Right hindlimb (tissue), 1 donor: ENCODE data around the gene EPRS1.
"Not testable (repeated sequence)": the region's sequence is repeated elsewhere in the genome, so short reads cannot be mapped to it uniquely, and the experiment has no call there.

Experiments used
- DNase-seq: peaks from one replicate; pipeline ENCODE4 v3.0.0-alpha.2; 2018

Gene EPRS1

GRCh38 chr1:220046052-220046930 lies at the start of gene EPRS1:
TSS of gene EPRS1 (minus strand) at chr1:220046505. CDS start at chr1:220046388, 117 bp downstream.
- DNase-seq = peak; percentile 97

DNA sequence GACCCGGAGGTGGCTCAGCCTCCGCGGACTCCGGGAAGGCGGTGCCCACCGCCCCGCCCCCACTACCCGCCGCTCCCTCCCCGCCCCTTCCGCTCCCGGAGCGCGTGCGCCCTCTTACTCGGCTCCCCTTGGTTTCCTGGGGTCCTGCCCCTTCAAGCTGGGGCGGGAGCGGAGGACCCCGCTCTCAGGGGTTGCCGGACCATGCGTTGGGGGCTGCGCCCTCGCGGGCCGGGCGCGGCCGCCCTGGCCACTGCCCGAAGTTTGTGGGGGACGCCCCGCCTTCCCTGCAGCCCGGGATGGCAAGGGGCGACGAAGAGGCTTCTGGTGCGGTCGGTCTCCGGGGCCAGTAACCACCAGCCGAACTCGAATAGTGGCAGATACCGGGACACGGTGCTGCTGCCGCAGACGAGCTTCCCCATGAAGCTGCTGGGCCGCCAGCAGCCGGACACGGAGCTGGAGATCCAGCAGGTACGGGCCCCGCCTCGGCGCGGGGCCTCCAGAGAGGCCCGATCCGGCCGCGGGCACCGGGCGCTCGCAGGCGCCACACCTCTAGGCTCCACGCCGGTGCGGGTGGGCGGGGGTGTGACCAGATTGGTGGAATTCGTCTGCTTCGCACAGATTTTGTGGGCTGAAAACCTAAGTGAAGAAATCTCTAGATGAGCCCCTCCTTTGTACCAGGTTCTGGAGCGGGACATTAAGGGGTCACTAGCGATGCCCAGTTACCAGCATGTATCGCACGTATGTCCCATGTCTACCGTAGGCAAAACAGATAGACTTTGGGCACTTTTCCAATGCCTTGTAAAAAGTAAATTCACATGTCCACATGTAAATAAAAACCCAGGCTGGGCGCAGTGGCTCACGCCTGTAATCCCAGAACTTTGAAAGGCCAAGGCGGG lies 48.0 kb upstream of the EPRS1 start, which contains the start of gene IARS2:
Gene IARS2, plus strand, starts transcription at position 117 of the 896 bp plus-strand sequence. Its CDS starts 85 bp downstream, at position 202.
- DNase-seq = peak; percentile 93

DNA sequence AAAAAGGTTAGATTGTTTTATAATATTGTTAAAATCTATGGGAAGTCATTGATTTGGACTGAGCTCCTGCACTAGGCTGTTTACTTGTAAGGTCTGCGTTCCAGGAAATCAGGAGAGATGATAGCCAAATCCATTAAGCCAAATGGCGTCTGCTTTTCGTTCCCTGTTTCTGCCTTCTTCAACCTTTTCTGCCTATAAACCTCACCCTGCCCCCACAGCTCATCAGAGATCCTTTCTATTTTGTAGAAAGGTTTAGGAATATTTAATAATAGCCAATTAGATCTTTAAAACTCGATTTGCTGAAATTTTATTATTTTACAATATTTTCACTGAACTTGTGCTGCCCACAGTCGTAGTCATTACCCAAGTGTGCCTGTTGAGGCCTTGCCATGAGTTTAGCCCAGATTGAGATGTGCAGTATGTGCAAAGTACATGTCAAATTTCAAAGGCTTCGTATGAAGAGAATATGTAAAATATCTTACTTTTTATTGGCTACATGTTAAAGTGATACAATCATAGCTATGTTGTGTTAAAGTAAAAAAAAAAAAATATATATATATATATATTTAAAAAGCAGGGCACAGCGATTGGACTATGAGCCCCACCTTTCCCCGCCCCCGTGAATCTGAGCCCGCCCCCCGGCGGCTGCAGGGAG lies 47.2 kb upstream of the EPRS1 start:
- no peak for DNase-seq

- no peak for DNase-seq
Observed at GRCh38 chr1:220092694-220093093, 46.4 kb upstream of the EPRS1 start.

DNA sequence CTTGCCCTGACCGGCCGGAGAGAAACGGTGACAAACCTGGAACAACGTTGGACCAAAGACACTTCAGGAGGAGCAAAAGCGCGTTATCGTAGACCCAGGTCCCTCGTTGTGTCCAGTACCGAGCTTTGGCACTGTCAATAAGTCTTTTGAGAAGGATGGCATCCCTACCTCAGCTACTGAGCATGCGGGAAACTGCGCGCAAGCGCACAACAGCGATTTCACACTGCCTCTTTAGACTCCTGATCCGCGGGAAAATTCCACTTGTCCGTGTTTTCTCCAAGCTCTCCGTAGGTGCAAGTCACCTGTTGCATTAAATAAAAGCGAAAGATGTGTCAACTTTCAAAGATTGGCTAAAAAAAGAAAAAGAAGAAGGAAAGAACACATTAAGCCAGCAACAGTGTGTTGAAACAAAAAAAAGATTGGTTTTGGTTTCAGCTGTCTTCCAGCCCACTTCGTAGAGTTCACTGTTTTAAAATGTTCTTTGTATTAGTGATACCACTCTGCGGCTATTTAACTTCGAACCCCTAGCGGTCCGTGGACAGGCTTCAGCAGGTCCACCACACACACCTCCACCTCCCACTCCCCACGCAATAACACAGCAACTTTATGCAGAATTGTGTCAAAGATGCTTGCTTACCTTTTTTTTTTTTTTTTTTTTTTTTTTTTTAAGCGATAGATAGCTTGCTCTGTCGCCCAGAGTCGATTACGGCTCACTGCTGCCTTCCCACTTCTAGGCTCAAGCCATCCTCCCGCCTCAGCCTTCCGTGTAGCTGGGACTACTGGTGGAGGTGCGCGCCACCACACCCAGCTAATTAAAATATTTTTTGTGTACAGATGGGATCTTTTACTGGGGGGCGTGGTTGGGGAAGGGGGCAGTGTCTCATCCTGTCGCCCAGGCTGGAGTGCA lies 43.6 kb upstream of the EPRS1 start, which contains the start of gene BPNT1:
Gene BPNT1, minus strand, starts transcription at position 139 of the 907 bp plus-strand sequence. CDS start 9,942 bp downstream, outside the sequence.
- peak; percentile 93 for DNase-seq

- not testable (repeated sequence) for DNase-seq
Observed at GRCh38 chr1:220086261-220086686, 40.0 kb upstream of the EPRS1 start.

GRCh38 chr1:220084460-220084859 lies 38.2 kb upstream of the EPRS1 start:
- DNase-seq = no peak

DNA sequence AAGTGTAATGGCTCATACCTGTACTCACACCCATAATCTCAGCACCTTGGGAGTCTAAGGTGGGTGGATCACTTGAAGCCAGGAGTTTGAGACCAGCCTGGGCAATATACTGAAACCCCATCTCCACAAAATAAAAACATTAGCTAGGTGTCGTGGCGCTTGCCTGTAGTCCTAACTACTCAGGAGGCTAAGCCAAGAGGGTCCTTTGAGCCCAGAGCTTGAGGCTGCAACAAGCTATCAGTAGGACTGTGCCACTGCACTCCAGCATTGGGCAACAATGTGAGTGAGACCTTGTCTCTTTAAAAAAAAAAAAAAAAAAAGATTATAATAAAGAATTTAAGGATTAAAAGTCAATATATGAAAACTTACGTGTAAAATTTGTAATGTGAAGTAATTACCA lies 31.6 kb upstream of the EPRS1 start:
- no peak for DNase-seq

DNA sequence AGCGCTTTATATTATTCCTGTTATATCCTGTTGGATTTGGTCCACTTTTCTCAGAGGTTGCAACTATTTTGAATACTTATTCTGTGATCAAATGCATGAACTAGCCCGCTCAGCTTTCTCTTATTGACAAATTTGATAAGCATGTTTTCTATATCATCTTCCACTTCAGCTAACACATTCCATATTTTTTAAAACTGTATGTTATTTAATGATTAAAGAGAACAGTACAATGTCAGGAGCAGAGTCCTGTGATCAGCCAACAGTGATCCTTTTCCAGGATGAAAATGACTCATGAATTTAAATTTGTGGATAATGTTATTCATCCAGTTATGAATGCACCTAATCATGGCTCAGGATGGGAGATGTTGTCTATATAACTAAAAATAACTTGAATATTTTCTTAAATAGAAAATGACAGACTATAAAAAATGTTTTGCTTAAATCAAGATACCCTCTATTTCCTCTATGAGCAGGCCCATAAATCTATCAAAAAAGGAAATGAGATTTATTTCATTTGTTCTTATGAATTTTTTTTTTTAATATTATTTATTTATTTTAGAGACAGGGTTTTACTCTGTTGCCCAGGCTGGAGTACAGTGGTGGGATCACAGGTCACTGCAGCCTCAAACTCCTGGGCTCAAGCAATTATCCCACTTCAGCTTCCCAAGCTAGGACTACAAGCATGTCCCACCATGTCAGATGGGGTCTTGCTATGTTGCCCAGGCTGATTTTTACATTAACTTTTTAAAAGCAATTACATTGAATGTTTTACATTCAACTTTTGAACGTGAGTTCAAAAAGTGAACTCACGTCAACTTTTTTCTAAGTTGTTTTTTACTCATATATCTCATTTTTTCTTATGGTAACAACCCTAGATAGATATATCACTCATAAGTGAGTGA lies 30.8 kb upstream of the EPRS1 start:
- no peak for DNase-seq

DNA sequence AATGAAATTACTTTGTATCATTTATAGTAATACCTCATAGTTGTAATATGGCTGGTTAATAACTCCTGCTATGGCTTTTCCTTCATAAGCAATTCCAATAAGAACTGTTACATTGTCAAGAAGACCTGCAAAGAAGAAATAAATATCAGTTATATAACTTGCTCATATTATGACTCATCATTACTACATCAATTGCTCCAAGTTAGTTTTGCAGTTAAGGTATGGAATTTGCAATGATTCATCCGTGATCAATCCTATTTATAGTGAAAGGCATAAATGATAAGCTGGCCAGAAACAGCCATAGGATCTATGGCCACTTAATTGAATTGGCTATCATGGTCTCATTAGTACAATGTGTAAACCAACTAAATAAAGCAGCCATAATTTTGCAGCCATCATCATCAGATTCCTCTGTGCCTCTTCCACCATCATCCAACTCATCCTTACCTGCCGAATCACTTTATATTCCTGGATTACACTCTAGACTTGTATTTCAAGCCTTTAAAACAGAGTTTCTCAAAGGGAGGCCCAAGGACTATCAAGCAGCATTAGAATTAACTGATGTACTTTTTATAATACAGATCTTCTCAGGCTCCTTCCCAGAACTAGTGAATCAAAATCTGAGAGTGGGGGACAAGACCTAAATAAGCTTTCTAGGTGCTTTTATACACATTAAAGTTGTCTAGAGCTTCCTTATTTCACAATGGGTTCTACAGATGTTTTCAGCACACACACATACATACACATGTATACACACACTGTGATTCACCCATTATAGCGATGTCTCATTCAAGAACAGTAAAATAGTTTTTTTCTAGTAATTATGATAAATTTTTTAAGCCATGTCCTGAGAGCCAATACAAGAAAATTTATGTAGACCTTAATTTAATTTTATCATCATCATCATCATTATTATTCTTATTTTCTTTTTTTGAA lies 21.2 kb upstream of the EPRS1 start:
- no peak for DNase-seq

- DNase-seq = no peak
Observed at GRCh38 chr1:220062629-220063028, 16.3 kb upstream of the EPRS1 start.

DNA sequence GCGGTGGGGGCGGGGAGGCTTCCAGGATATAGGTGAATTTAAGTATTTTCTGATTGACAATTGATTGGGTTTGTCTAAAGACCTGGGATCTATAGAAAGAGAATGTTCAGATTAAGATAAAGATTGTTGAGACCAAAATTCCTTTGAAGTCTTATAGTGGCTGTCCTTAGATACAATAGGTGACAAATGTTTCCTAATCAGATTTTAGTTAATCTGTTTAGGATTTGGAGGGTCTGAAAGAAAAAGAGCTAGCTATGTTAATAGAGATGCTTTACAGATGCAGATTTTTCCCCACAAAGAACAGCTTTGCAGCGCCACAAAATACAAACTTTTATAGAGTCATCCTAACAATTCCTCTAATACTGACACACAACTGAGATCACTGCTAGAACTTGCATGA lies 14.6 kb upstream of the EPRS1 start:
- DNase-seq = no peak

- no peak for DNase-seq
Observed at GRCh38 chr1:220056374-220056773, 10.1 kb upstream of the EPRS1 start.

- no peak for DNase-seq
Observed at GRCh38 chr1:220045356-220046051, 801 bp downstream of the EPRS1 start.

- no peak for DNase-seq
Observed at GRCh38 chr1:220044678-220045355, 1.5 kb downstream of the EPRS1 start.

- no peak for DNase-seq
Observed at GRCh38 chr1:220043646-220044045, 2.7 kb downstream of the EPRS1 start.

GRCh38 chr1:220040028-220040596 lies 6.2 kb downstream of the EPRS1 start:
- no peak for DNase-seq

DNA sequence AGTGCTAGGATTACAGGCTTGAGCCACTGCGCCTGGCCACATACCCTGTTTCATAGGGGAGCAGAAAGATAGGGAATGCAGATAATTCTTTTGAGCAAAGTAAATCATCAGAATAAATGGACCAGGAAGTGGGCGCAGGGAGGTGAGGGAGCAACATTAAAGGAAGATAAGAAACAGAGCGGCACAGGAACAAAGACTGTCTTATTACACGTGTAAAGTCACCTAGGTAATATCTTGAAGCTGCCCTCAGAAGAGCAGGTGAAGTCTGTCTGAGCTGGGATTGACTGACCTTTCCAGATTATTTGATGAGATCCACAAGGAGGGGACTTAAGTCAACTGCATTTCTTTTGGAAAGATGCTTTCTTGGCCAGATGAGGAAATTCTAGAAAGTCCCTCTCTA lies 7.7 kb downstream of the EPRS1 start:
- DNase-seq = no peak
